K562 (cell line): Measurements from ENCODE around the gene TXNRD2. TPM values are rescaled to one million over a fixed set of nuclear protein-coding genes. Genes with fewer than 3 reads are reported as not detected.

Source experiments
- ATAC-seq: fragments of 200-7000 bp; cut with Tn5 transposase; 3 replicates; pipeline ENCODE4 v1.9.1; 2020; ENCODE audit warnings: moderate library complexity
- BruUV-seq: library from RNA; stranded (reverse); fragments of 400-500 nt; replicated peaks from 2 replicates; lab custom pipeline; 2021; lab: Mats Ljungman, UMichigan
- CTCF ChIA-PET: fragments of 300-600 bp; formaldehyde crosslinking; extraction: SDS; loops from one replicate; lab custom pipeline; 2021; ENCODE audit warnings: low intra/inter-chr PET ratio; lab: Yijun Ruan, JAX
- POLR2A ChIA-PET: fragments of 300-600, 350-650 bp; sonication (Branson Sonifier 250); formaldehyde crosslinking; extraction: SDS; loops from one replicate; lab custom pipeline; 2021; ENCODE audit warnings: antibody characterized with exemption, inconsistent platforms; lab: Yijun Ruan, JAX
- DNase-seq, 4 experiments: peaks; one replicate each; pipeline versions ENCODE4 v3.0.0 to v3.0.0-alpha.2; 2011 to 2018; ENCODE audit warnings: low spot score in 3 of 4, mixed read lengths in 3 of 4; ENCODE audit errors: extremely low read depth in 1 of 4
- FAIRE-seq: peaks from 2 replicates; lab custom pipeline; 2011; peaks lifted over from hg19 to GRCh38; lab: Jason Lieb, UNC
- H2AFZ ChIP-seq: 2 replicates; pipeline ENCODE4 v1.6.0; 2011; ENCODE audit warnings: low read depth, low read length, control low read depth, inconsistent platforms
- H3K27ac ChIP-seq: fragments of 200-600 bp; 3 replicates; pipeline ENCODE4 v1.8.0; 2011; ENCODE audit warnings: low read depth, mild to moderate bottlenecking, control low read depth, inconsistent platforms, low read length, moderate library complexity, mixed read lengths; ENCODE audit errors: extremely low read depth
- H3K27me3 ChIP-seq, 2 experiments: fragments of 300-600 bp in 1 of 2; 2 replicates in 1 of 2; 3 replicates in 1 of 2; pipeline versions ENCODE4 v1.6.0 to v1.8.0; 2011; ENCODE audit warnings: inconsistent platforms in 2 of 2, low read length in 2 of 2, mild to moderate bottlenecking in 1 of 2, mixed read lengths in 1 of 2, moderate library complexity in 1 of 2; ENCODE audit not compliant: control insufficient read depth in 2 of 2, insufficient read depth in 2 of 2
- H3K36me3 ChIP-seq: fragments of 300-600 bp; 3 replicates; pipeline ENCODE4 v1.8.0; 2011; ENCODE audit warnings: mild to moderate bottlenecking, low read length, inconsistent platforms; ENCODE audit not compliant: control insufficient read depth, insufficient read depth
- H3K4me1 ChIP-seq, 2 experiments: fragments of 200-600 bp in 1 of 2; replicated peaks in 1 of 2; 2 replicates in 1 of 2; 3 replicates in 1 of 2; pipeline versions ENCODE4 v1.5.1 to v1.8.0; 2011; ENCODE audit warnings: inconsistent platforms in 2 of 2, low read length in 2 of 2, mild to moderate bottlenecking in 1 of 2, mixed read lengths in 1 of 2, moderate library complexity in 1 of 2; ENCODE audit not compliant: control insufficient read depth in 2 of 2, insufficient read depth in 2 of 2
- H3K4me2 ChIP-seq: 2 replicates; pipeline ENCODE4 v1.6.1; 2011; ENCODE audit warnings: low read length, control low read depth, inconsistent platforms, mixed read lengths; ENCODE audit not compliant: insufficient read depth
- H3K4me3 ChIP-seq: fragments of 200-600 bp; sonication (generic), shearing (Covaris generic); 2 replicates; pipeline ENCODE4 v1.5.1; 2016; ENCODE audit warnings: control low read depth, inconsistent platforms
- H3K79me2 ChIP-seq: fragments of 200-600 bp; 3 replicates; pipeline ENCODE4 v1.8.0; 2011; ENCODE audit warnings: low read length, inconsistent platforms; ENCODE audit not compliant: control insufficient read depth, insufficient read depth
- H3K9ac ChIP-seq, 2 experiments: 2 replicates each; pipeline versions ENCODE4 v1.6.0 to v1.6.1; 2011; ENCODE audit warnings: low read depth in 2 of 2, low read length in 2 of 2, control low read depth in 1 of 2, inconsistent platforms in 1 of 2, mild to moderate bottlenecking in 1 of 2, mixed read lengths in 1 of 2; ENCODE audit not compliant: insufficient read depth in 1 of 2
- H3K9me1 ChIP-seq: one replicate; pipeline ENCODE4 v1.6.0; 2011; ENCODE audit warnings: inconsistent platforms, mild to moderate bottlenecking, low read length, moderate library complexity; ENCODE audit not compliant: control insufficient read depth, insufficient read depth
- H3K9me3 ChIP-seq: replicated peaks from 2 replicates; pipeline ENCODE4 v1.5.1; 2011; ENCODE audit warnings: low read depth, low read length, inconsistent platforms; ENCODE audit not compliant: control insufficient read depth, insufficient read depth
- H4K20me1 ChIP-seq: replicated peaks from 2 replicates; pipeline ENCODE4 v1.6.1; 2011; ENCODE audit warnings: low read length, inconsistent platforms, mixed read lengths; ENCODE audit not compliant: control insufficient read depth, insufficient read depth
- ARID2 ChIP-seq: fragments of 450-650 bp; IDR thresholded peaks from 2 replicates; pipeline ENCODE4 v1.6.1; 2017; ENCODE audit warnings: antibody characterized with exemption, mild to moderate bottlenecking
- E4F1 ChIP-seq: fragments of 250-450 bp; sonication (Bioruptor Pico); IDR thresholded peaks from 2 replicates; pipeline ENCODE4 v1.5.0; 2021; ENCODE audit warnings: mild to moderate bottlenecking, borderline replicate concordance
- KLF1 ChIP-seq: fragments of 450-650 bp; IDR thresholded peaks from 2 replicates; pipeline ENCODE4 v1.6.1; 2016; ENCODE audit warnings: missing genetic modification characterization, missing compliant biosample characterization
- MCM5 ChIP-seq: fragments of 450-650 bp; IDR thresholded peaks from 2 replicates; pipeline ENCODE4 v1.6.1; 2016; ENCODE audit warnings: low read depth
- NCOA1 ChIP-seq: fragments of 450-650 bp; IDR thresholded peaks from 2 replicates; pipeline ENCODE4 v1.6.1; 2016; ENCODE audit warnings: low read depth
- NKRF ChIP-seq: fragments of 450-650 bp; IDR thresholded peaks from 2 replicates; pipeline ENCODE4 v1.6.1; 2016; ENCODE audit warnings: borderline replicate concordance
- TEAD2 ChIP-seq: fragments of 450-650 bp; IDR thresholded peaks from 2 replicates; pipeline ENCODE4 v1.6.1; 2016; ENCODE audit warnings: missing genetic modification characterization, control low read depth, missing compliant biosample characterization
- TSC22D4 ChIP-seq: fragments of 450-650 bp; IDR thresholded peaks from 2 replicates; pipeline ENCODE4 v1.6.1; 2016; ENCODE audit warnings: missing genetic modification characterization, missing biosample characterization, control low read depth
- WGBS: fragments of 100-300 bp; shearing (Covaris generic); methylation state at CpG from one replicate; pipeline ENCODE4 v1.1.6; 2016; ENCODE audit warnings: low coverage, mixed read lengths; ENCODE audit not compliant: insufficient coverage; ENCODE audit errors: missing lambda C conversion rate; 5-methylcytosine and 5-hydroxymethylcytosine counted together
- in situ Hi-C: fragments of 300-500 bp; cut with MboI; formaldehyde crosslinking; loops from 4 replicates; pipeline ENCODE4 v1.15.0; 2018; ENCODE audit warnings: inconsistent platforms, mixed read lengths
- intact Hi-C: fragments of 100-400 bp; cut with micrococcal nuclease; formaldehyde crosslinking; loops from 2 replicates; pipeline ENCODE4 v1.14.2; 2022
- polyA plus RNA-seq, 8 experiments: library from polyadenylated mRNA; depleted of rRNA in 4 of 8; stranded (reverse) in 5 of 8; unstranded in 3 of 8; fragments of >200 nt; fragmentation: Nextera tagmentation in 2 of 8; fragmentation: Illumina TruSeq in 1 of 8; extraction: Ambion mirVana in 2 of 8; extraction: Trizol in 1 of 8; gene quantifications; 2 replicates each; pipeline versions ENCODE4 v1.2.1 to v1.2.3, GENCODE V29; 2011 to 2014; ENCODE audit warnings: inconsistent platforms in 1 of 8, missing spikeins in 1 of 8
- total RNA-seq, 7 experiments: library from RNA; depleted of rRNA in 6 of 7; stranded (reverse); fragments of >200 nt in 6 of 7; fragmentation: Illumina TruSeq in 2 of 7; extraction: Trizol in 2 of 7; gene quantifications; 2 replicates each; pipeline versions ENCODE4 v1.2.1 to v1.2.3, GENCODE V29; 2011 to 2021; ENCODE audit warnings: low replicate concordance in 1 of 7

TXNRD2 gene
- total and polyA plus RNA-seq, 9 of the 15 experiments (the other 6 are each of a cell fraction or from before 2014, with no cell fraction given) = 3.3 to 80.2 (median 49.4) TPM

- in situ Hi-C loops = no loop called here
- H3K4me3 ChIP-seq = no peak overlapping the region
- ATAC-seq (no peak), FAIRE-seq (no peak), DNase-seq (no peak)
- H4K20me1 ChIP-seq = peaks cover 31% of the 10 kb centered on the region
- no peaks in the 10 kb centered on the region for H3K9me3 ChIP-seq
- peaks cover 24 to 70% of the 10 kb centered on the region in 2 experiments for H3K4me1 ChIP-seq
- H3K27me3 ChIP-seq = no peaks in the 10 kb centered on the region
- 73% methylated on average over 9 of the region's 9 CpGs for WGBS
- no TSS peak for BruUV-seq
- peak overlapping the region in 1 of 2 experiments; percentile 51; a peak in 2 of 4 replicates for H3K9ac ChIP-seq
- no peaks in the 10 kb centered on the region for H3K79me2 ChIP-seq
- no peak overlapping the region for H2AFZ ChIP-seq
- H3K4me2 ChIP-seq = no peak overlapping the region
- peaks cover 10% of the 10 kb centered on the region for H3K9me1 ChIP-seq
- peaks cover 8% of the 10 kb centered on the region; the same call in 1 of the 3 replicates for H3K36me3 ChIP-seq
- intact Hi-C loops = loop anchor here (5.0 kb wide), 2 partner anchors 133 to 158 kb away; no protein-coding TSS in a partner anchor
- H3K27ac ChIP-seq = no peak overlapping the region
- ChIA-PET POLR2A (interaction anchor here (0.6 to 11.1 kb wide), 15 partner anchors 9 to 236 kb away, joined by 3 to 141 read pairs (median 4); no protein-coding TSS in a partner anchor), CTCF (interaction anchor here (1.1 kb wide), 1 partner anchor 133 kb away, joined by 3 read pairs; no protein-coding TSS in a partner anchor)
- TF ChIP-seq NCOA1 = no peak
- TF ChIP-seq KLF1 (tag) = no peak
- TF ChIP-seq NKRF = no peak
- TF ChIP-seq TEAD2 = no peak
- TF ChIP-seq ARID2 = no peak
- no peak for TF ChIP-seq MCM5
- TF ChIP-seq E4F1 (CRISPR knock-in tag) = no peak
- no peak for TF ChIP-seq TSC22D4 (tag)
Observed at GRCh38 chr22:19889951-19890350, 51.7 kb downstream of the TXNRD2 start.
